Measurements from ENCODE around the gene CACNA1C. TPM values are rescaled to one million over a fixed set of nuclear protein-coding genes. Genes with fewer than 3 reads are reported as not detected.

The CACNA1C gene
- total and polyA plus RNA-seq, 2 donors (not counting 1 experiment from before 2014, with no cell fraction given) = 0.01 to 0.02 TPM

DNA sequence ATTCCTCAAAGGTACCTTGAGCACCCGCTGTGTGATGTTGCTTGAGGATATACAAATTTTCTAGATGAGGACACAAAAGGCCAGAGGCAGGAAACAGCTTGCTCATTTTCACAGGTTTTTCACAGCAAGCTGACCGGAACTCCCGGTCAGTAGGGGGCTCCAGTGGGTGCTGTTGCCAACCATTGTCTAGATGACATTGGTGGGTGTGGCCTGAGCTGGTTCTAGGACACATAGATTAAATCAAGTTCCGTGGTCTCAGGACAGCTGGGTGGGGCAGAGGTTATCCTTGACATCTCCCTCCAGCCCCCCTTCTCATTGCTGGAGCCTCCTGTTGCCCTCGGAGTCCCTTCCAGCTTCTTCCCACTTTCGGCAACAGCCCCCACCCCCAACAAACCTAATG, 588.4 kb downstream of the CACNA1C start:
- H3K9me3 ChIP-seq (ENCODE audit: control extremely low read depth in 1 of 3, control insufficient read depth in 2 of 3, insufficient read depth in 1 of 3, low read length in 2 of 3) = no peaks in the 10 kb centered on the region
- no peak overlapping the region for H3K4me3 ChIP-seq (ENCODE audit: control extremely low read depth in 1 of 5, extremely low read depth in 1 of 5, insufficient read depth in 1 of 5, low read depth in 2 of 5, low read length in 4 of 5)
- H3K27me3 ChIP-seq (replicated peaks in 1 of 4; ENCODE audit: control extremely low read depth in 1 of 4, control insufficient read depth in 3 of 4, insufficient read depth in 4 of 4, low read length in 3 of 4) = peaks cover 0 to 8% (median 2%) of the 10 kb centered on the region in 4 experiments
- H3K36me3 ChIP-seq (replicated peaks in 1 of 2; ENCODE audit: control extremely low read depth in 1 of 2, control insufficient read depth in 1 of 2, extremely low read depth in 1 of 2, insufficient read depth in 2 of 2, low read length in 1 of 2) = no peaks in the 10 kb centered on the region
- H3K4me1 ChIP-seq (ENCODE audit: control insufficient read depth in 2 of 2, insufficient read depth in 2 of 2, low read length in 2 of 2) = no peaks in the 10 kb centered on the region
- no peak overlapping the region for H3K9ac ChIP-seq (ENCODE audit: low read length)
- intact Hi-C loops (cut with micrococcal nuclease) = no loop called here
- Mint-ChIP-seq H3K27me3 (peaks cover 53% of the 10 kb centered on the region), H3K4me3 (no peak overlapping the region), H3K27ac (no peak overlapping the region), H3K9me3 (ENCODE audit: insufficient read depth) (no peaks in the 10 kb centered on the region), H3K4me1 (no peaks in the 10 kb centered on the region)
- no peak for TF ChIP-seq EZH2 (IDR thresholded peaks at IDR 0.05; ENCODE audit: borderline replicate concordance, insufficient read depth, low read depth, low read length, poor library complexity, severe bottlenecking)
- TF ChIP-seq, protein P1, sequence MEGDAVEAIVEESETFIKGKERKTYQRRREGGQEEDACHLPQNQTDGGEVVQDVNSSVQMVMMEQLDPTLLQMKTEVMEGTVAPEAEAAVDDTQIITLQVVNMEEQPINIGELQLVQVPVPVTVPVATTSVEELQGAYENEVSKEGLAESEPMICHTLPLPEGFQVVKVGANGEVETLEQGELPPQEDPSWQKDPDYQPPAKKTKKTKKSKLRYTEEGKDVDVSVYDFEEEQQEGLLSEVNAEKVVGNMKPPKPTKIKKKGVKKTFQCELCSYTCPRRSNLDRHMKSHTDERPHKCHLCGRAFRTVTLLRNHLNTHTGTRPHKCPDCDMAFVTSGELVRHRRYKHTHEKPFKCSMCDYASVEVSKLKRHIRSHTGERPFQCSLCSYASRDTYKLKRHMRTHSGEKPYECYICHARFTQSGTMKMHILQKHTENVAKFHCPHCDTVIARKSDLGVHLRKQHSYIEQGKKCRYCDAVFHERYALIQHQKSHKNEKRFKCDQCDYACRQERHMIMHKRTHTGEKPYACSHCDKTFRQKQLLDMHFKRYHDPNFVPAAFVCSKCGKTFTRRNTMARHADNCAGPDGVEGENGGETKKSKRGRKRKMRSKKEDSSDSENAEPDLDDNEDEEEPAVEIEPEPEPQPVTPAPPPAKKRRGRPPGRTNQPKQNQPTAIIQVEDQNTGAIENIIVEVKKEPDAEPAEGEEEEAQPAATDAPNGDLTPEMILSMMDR (IDR thresholded peaks at IDR 0.05) = no peak
- ChIA-PET POLR2A (no interaction called here), CTCF (interaction anchor here (0.8 kb wide), 1 partner anchor 9 kb away, joined by 3 read pairs; no protein-coding TSS in a partner anchor)
- no peak overlapping the region for H3K4me2 ChIP-seq (replicated peaks; ENCODE audit: low read depth, low read length, poor library complexity, severe bottlenecking)
- DNase-seq (no peak), ATAC-seq (ENCODE audit: low read depth) (no peak)
- H3K79me2 ChIP-seq (ENCODE audit: control insufficient read depth, insufficient read depth, low read length) = no peaks in the 10 kb centered on the region
- H2AFZ ChIP-seq (ENCODE audit: insufficient read depth, low read depth, low read length, poor library complexity, severe bottlenecking) = no peak overlapping the region
- H3K27ac ChIP-seq (ENCODE audit: low read length in 2 of 2) = no peak overlapping the region
- 77% methylated on average over 4 of the region's 6 CpGs for WGBS (ENCODE audit: insufficient coverage)
- no peaks in the 10 kb centered on the region for H4K20me1 ChIP-seq (ENCODE audit: control insufficient read depth, insufficient read depth, low read length, poor library complexity, severe bottlenecking)

DNA sequence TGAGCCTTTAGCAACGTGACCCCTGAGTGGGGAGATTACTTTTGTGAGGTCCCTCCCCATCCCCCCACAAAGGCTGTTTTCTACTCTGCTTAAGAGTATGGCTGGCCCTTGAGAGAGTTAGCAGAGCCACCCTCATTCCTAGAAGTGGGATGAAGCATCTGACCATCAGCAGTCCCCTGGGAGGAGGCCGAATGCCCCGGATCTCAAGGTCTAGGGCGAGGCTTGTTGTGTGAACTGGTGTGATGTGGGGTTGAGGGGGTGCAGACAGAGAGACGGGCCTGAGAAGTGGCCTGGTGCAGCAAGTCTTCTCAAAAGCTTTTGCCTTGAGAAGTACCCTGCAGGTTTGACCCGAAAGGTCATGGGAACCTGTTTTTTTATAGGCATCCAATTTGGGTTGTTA, 589.0 kb downstream of the CACNA1C start:
- Mint-ChIP-seq H3K27me3 (peaks cover 57% of the 10 kb centered on the region), H3K4me1 (no peaks in the 10 kb centered on the region), H3K4me3 (no peak overlapping the region), H3K9me3 (ENCODE audit: insufficient read depth) (no peaks in the 10 kb centered on the region), H3K27ac (no peak overlapping the region)
- Histone ChIP-seq H3K27me3 (replicated peaks in 1 of 4; ENCODE audit: control extremely low read depth in 1 of 4, control insufficient read depth in 3 of 4, insufficient read depth in 4 of 4, low read length in 3 of 4) (peaks cover 0 to 8% (median 4%) of the 10 kb centered on the region in 4 experiments), H4K20me1 (ENCODE audit: control insufficient read depth, insufficient read depth, low read length, poor library complexity, severe bottlenecking) (no peaks in the 10 kb centered on the region), H3K79me2 (ENCODE audit: control insufficient read depth, insufficient read depth, low read length) (no peaks in the 10 kb centered on the region), H3K36me3 (replicated peaks in 1 of 2; ENCODE audit: control extremely low read depth in 1 of 2, control insufficient read depth in 1 of 2, extremely low read depth in 1 of 2, insufficient read depth in 2 of 2, low read length in 1 of 2) (no peaks in the 10 kb centered on the region), H3K27ac (ENCODE audit: low read length in 2 of 2) (no peak overlapping the region), H3K9me3 (ENCODE audit: control extremely low read depth in 1 of 3, control insufficient read depth in 2 of 3, insufficient read depth in 1 of 3, low read length in 2 of 3) (no peaks in the 10 kb centered on the region), H3K9ac (ENCODE audit: low read length) (no peak overlapping the region), H3K4me3 (ENCODE audit: control extremely low read depth in 1 of 5, extremely low read depth in 1 of 5, insufficient read depth in 1 of 5, low read depth in 2 of 5, low read length in 4 of 5) (no peak overlapping the region), H3K4me2 (replicated peaks; ENCODE audit: low read depth, low read length, poor library complexity, severe bottlenecking) (no peak overlapping the region), H3K4me1 (ENCODE audit: control insufficient read depth in 2 of 2, insufficient read depth in 2 of 2, low read length in 2 of 2) (no peaks in the 10 kb centered on the region), H2AFZ (ENCODE audit: insufficient read depth, low read depth, low read length, poor library complexity, severe bottlenecking) (no peak overlapping the region)
- ATAC-seq (ENCODE audit: low read depth) = no peak
- TF ChIP-seq, protein P1 (IDR thresholded peaks at IDR 0.05) = no peak
- TF ChIP-seq EZH2 (IDR thresholded peaks at IDR 0.05; ENCODE audit: borderline replicate concordance, insufficient read depth, low read depth, low read length, poor library complexity, severe bottlenecking) = no peak
- WGBS (ENCODE audit: insufficient coverage) = 83% methylated on average over 5 of the region's 6 CpGs
- intact Hi-C loops (cut with micrococcal nuclease) = no loop called here
- ChIA-PET CTCF (interaction anchor here (0.8 kb wide), 1 partner anchor 8 kb away, joined by 3 read pairs; no protein-coding TSS in a partner anchor), POLR2A (no interaction called here)
- DNase-seq = no peak

Data from B cell (primary cell).